OCI-LY3 (cell line): ENCODE data around the gene LRP4.

ENCODE experiments used
- CTCF ChIP-seq: fragments of 200-600, 300-600 bp; sonication (generic); IDR thresholded peaks from 2 replicates; pipeline ENCODE4 v1.5.1; 2014; ENCODE audit warnings: antibody characterized with exemption, low read length, low read depth
- EZH2phosphoT487 ChIP-seq: fragments of 200-600 bp; shearing (Covaris generic); IDR thresholded peaks from 2 replicates; pipeline ENCODE4 v1.6.1; 2018; ENCODE audit warnings: antibody characterized with exemption, mixed run types, low read depth

DNA sequence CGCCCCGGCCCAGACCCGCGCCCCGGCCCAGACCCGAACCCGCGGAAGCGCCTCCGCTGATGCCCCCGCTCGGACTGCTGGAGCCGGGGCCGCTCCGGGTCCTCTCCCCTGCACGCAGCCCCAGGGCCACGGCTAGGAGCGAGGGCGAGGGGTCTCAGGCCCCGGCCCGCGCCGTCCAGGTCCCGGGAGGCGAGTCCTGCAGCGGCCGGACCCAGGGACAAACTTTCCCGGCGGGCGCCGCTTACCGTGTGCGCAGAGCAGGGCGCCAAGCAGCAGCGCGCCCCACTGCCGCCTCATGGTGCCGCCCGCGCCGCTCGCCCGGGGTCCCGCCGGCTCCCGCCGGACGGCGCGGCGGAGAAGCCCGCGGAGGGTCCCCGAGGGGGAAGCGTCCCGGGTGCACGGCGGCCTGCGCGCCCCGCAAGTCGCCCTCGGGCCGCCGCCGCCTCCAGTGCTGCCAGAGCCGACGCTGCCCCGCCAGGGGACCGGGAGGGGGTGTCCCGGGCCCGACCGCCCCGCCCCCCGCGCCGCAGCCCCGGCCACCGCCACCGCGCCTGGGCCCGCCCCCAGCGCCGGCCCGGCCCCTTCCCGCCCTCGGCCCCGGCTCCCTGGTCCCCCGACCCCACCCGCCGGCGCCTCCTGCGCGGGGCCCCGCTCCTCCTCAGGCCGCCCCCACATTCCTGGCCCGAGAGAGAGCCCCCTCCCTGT is at the start of gene LRP4:
- TF ChIP-seq CTCF (no peak), EZH2phosphoT487 (no peak)
